GM19023 (cell line): ENCODE data around the gene TAF1A.

Experiments used
- ATAC-seq: cut with Tn5 transposase; IDR thresholded peaks from one replicate; pipeline ENCODE4 v1.9.1; 2021; ENCODE audit warnings: mild to moderate bottlenecking, moderate library complexity; ENCODE audit not compliant: unreplicated experiment

The TAF1A gene

DNA sequence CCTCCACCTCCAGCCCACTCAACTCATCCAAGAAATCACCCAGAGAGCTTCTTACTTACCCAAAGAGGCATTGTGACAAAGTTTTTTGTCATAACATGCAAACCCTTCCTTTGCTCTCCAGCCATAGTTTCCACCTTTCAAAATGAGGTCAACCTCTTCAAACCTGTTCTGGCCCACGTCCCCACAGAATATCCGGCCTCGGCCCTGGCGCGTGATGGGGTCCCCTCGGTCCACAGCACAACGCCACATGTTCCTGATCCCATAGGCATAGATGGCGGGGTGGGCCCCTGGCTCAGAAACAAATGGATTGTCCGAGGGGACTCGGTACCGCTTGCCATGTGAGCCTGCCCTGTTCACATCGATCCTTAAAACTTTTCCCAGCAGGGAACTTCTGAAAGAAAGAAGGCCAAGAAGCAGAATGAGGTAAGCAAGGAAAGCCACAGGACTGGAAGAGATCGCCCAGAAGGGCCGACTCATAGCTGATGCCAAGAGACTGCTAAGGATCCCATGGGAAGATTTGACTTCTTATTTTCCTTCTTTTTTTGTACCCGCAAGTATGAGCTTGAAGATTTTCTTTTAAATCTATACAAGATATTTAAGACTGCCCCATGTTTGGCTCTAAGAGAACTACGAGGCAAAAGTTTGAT, 49.7 kb downstream of the TAF1A start:
- ATAC-seq = no peak

DNA sequence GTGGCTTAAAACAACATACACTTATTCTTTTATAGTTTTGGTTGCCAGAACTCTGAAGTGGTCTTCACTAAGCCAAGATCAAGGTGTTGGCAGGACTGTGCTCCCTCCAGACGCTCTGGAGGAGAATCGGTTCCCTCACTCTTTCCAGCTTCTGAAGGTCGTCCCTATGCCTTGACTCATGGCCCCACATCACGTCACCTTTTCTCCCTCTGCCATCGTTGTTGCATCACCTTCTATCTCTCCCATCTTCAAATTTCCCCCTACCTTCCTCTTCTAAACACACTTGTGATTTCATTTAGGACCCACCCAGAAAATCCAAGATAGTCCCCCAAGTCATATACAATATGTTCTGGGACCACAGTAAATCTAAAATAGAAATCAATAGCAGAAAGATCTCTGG, 54.3 kb downstream of the TAF1A start:
- ATAC-seq = no peak

DNA sequence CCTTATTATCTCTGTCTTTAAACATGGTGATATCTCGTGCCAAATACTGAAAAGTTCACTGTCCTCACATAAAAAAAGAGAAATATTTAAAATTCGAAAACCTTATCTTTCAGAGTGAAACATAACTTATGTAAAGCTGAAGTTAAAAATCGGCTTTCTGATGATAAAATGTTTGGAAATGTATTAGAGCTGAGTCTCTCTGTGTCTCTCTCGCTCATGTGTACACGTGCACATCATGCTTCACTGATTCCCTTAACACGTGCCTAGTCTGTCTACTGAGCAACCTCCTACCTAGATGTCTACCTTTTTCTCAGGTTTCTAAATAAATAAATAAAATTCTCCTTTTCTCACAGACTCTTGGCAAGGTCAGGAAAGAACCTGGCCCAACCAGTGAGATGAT, 58.9 kb downstream of the TAF1A start:
- no peak for ATAC-seq

DNA sequence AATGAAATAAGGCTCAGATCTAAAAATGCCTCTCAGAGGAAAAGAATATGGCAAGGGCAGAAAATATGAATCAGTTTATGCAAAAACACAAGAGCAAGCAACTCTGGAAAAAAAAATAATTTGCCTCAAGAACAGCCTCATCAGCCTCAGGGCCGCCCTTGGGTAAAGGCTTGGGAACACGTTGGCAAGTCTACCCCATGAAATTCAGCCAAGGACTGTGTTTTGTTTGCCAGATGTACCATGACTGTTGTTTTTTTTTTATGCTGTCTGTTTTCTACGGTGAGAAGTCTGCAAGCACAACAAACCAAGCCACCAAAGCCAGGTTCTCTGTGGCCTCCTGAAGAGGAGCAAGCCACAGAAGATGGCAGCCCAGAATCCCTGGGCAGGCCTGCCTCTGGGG, 59.8 kb downstream of the TAF1A start:
- no peak for ATAC-seq

DNA sequence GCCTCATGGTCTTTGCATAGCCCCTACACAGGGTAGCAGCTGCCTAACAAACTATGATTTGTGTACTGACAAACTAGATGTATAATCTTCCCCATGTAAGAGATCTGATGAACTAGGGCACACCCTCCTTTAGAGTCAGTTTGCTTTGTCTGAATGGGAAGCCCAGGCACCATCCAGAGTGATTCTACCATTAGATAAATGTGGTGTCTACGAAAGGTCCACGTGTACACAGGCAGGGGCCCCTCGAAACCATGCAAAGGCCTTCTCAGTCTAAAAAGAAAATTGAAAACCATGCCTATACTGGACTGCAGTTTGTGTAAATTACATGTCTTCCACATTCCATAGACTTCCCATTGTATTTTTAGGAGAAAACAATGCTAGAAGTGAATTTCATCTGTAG, 60.6 kb downstream of the TAF1A start:
- no peak for ATAC-seq

DNA sequence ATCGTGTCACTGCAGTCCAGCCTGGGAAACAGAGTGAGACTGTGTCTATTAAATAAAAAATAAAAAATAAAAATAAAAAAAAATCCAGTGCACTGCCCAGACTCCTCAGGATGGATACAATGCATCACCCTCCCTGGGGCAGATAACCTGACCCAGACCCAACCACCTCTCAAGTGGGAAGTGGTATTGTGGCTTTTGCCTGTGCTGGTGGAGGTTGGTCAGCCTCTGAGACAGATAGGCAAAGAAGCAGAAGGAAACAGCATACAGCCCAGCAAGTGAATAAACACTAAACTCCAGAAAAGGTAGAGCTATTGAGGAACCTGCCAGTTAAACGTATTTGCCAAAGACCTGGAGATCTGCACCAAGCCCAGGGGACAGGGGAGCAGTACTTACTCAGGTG, 63.8 kb downstream of the TAF1A start:
- no peak for ATAC-seq

DNA sequence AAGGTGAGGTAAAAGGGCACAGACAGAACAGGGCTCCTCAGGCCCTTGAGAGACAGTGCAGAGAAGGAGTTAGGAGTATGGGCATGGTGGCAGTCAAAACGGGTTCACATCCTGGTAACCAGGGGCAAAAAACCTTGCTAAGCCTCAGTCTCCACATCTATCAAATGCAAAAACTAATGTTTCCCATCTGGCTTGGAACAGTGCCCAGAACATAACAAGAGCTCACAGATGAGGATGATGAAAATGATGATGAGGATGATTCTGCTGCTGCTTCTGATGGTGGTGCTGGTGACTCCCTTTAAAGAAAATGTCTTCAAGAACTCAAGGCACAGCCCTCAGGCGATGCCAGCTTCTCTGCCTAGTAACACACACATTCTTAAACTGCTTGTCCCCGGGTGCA, 65.9 kb downstream of the TAF1A start:
- no peak for ATAC-seq

DNA sequence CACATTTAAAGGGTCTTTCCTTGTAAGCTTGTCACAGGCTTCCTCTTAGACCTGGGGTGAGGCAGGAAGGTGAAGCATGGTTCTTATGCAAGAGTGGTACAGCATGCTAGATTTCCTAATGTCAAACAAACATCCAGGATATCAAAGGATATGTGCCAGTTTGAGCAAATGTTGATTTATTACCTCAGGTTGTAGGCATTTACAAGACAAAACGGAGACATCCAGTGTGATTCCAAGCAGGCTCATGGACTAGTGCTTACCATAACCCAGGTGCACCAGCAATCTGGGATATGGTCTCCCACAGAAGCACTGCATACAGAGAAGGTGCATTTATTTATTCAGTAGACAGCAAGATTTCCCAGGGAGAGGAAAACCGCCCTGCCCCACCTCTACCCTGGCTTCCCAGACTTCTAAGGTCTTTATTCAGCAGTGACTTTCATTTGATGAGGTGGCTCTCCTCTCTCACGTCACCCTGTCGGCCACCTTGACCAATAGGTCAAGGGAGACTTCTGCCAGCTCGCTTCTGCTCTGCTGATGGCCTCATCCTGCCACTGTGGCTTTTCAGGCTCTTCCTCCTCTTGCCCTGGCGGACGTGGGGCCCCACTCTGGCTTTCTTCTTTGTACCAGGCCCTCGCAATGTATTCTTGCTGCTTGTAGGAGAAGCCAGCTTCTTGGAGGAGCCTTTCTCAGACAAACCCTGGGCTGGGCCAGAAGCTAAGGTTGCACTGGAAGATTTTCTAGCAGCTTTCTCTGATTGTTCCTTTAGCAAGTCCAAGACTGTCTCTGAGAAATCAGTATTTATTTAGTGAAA, 67.4 kb downstream of the TAF1A start:
- ATAC-seq = no peak

DNA sequence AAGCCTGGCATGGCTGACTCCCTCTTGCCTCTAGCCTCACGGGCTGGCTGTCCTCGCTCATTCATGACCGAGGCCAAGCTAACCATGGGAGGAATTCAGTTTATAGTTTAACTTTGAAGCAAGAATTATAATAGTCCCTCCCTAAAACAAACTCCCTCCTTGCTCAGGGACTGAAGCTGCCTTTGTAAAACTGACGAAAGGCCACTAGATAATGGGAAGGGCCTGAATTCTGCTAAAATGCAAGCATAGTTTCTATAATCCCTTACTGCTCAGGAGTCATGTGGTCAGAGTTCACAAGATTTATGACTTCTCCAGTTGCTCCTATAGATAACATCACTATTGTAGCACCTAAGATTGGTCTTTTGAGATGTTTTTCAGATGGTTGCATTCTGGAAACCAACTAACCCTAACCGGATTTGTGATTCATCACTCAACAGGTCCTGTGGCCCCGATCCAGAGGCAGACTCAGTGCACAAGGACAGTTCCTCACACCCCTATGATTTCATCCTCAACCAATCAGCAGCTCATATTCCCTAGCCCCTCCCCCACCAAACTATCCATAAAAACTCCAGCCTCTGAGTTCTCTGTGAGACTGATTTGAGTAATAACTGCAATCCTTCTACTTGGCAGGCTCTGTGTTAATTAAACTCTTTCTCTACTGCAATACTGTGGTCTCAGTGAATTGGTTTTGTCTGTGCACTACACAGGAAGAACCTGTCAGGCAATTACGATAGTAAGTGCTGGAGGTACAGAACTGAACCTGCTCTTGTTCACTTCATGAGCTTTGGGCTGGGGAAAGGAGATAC, 68.2 kb downstream of the TAF1A start:
- no peak for ATAC-seq
